Urinary bladder (tissue), 4 donors: ENCODE data around the gene APBA2. TPM values are rescaled to one million over a fixed set of nuclear protein-coding genes. Genes with fewer than 3 reads are reported as not detected.
"Not testable (repeated sequence)": the region's sequence is repeated elsewhere in the genome, so short reads cannot be mapped to it uniquely, and the experiment has no call there.

ENCODE experiments used
- DNase-seq: peaks from one replicate; pipeline ENCODE4 v3.0.0-alpha.2; 2015; ENCODE audit errors: extremely low spot score
- H3K27ac ChIP-seq: one replicate; pipeline ENCODE4 v1.5.1; 2013; ENCODE audit warnings: low read depth, mild to moderate bottlenecking, moderate library complexity
- H3K36me3 ChIP-seq: one replicate; pipeline ENCODE4 v1.6.1; 2013; ENCODE audit warnings: mild to moderate bottlenecking, moderate library complexity; ENCODE audit not compliant: insufficient read depth
- H3K4me1 ChIP-seq: one replicate; pipeline ENCODE4 v1.6.1; 2013; ENCODE audit warnings: mild to moderate bottlenecking, moderate library complexity; ENCODE audit not compliant: insufficient read depth
- H3K4me3 ChIP-seq: one replicate; pipeline ENCODE4 v1.5.1; 2013; ENCODE audit warnings: low read depth, low read length
- WGBS: extraction: QIAGEN DNeasy Blood & Tissue Kit; methylation state at CpG from one replicate; pipeline ENCODE4 v1.1.7; 2013; 5-methylcytosine and 5-hydroxymethylcytosine counted together
- polyA plus RNA-seq: library from polyadenylated mRNA; stranded (reverse); fragments of 200-250 nt; gene quantifications from one replicate; pipeline ENCODE4 v1.2.3, GENCODE V29; 2013
- total RNA-seq: library from RNA; depleted of rRNA; stranded (reverse); fragments of >200 nt; gene quantifications from one replicate; pipeline ENCODE4 v1.2.3, GENCODE V29; 2014
- donor health status: healthy with polysubstance abuse.
- donor health status: healthy.

APBA2 gene
- total and polyA plus RNA-seq, 2 donors: 4.2 to 12.8 TPM

DNA sequence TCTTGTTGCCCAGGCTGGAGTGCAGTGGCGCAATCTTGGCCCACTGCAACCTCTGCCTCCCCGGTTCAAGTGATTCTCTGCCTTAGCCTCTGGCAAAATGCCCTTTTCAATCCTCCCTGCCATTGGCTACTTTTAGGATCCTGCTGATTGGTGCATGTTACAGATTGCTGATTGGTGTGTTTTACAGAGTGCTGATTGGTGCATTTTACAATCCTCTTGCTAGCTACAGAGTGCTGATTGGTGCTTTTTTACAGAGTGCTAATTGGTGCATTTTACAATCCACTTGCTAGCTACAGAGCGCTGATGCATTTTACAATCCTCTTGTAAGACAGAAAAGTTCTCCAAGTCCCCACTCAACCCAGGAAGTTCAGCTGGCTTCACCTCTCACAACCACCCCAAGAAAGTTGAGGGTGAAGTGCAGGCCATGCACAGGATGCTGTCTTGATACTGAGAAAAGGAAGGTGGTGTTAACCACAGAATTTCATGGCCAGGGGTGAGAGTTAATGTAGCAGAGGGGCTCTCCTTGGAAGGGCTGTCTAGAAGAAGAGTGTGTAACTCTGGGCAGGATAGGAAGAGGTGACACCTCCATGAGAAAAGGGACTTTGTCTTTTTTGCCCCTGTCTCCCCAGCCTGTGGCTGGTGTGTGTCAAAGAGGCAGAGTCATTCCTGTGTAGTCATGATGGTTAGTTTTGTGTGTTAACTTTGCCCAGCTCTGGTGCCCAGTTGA lies 145.9 kb downstream of the APBA2 start:
- no peak overlapping the region for H3K27ac ChIP-seq
- DNase-seq: no peak
- WGBS: 80% methylated on average over 3 of the region's 3 CpGs

DNA sequence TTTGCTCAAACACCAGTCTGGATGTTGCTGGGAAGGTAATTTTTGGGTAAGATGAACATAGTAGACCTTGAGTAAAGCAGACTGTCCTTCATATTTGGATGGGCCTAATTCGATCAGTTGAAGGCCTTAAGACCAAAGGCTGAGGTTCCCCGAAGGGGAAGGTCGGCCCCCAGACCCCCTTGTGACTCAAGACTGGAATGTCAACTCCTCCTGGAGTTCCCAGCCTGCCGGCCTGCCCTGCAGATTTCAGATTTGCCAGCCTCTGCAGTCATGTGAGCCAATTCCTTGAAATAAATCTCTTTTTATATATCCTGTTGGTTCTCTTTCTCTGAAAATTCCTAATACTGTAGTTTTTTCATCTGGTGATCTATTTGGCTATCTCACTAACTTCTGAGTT lies 146.5 kb downstream of the APBA2 start:
- DNase-seq: no peak
- H3K4me1 ChIP-seq: no peaks in the 10 kb centered on the region
- H3K36me3 ChIP-seq: no peaks in the 10 kb centered on the region
- WGBS: 89% methylated on average over 4 of the region's 4 CpGs
- H3K27ac ChIP-seq: no peak overlapping the region
- no peak overlapping the region for H3K4me3 ChIP-seq

More for the DNA sequence above, 145.9 kb downstream of the APBA2 start:
- no peak overlapping the region for H3K4me3 ChIP-seq
- no peaks in the 10 kb centered on the region for H3K4me1 ChIP-seq
- no peaks in the 10 kb centered on the region for H3K36me3 ChIP-seq

DNA sequence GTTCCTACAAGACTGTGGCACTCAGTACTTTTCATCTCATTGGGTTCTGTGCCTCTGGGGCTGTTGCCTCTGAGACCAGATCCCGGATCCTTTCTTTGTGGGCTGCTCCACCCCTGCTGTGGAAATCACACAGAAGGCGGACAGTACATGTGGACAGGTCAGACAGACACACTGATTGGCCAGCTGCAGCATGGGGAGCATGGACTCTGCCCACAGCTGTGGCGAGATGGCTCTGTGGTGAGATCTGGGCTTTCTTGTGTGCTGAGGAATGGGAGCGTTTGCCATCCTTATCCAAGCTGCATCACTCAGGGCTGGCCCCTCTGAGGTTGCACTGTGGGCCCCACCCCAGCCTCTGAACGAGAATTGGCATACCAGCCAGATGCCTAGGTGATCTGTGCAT lies 147.0 kb downstream of the APBA2 start:
- Histone ChIP-seq H3K4me1 (no peaks in the 10 kb centered on the region), H3K4me3 (no peak overlapping the region), H3K27ac (no peak overlapping the region), H3K36me3 (no peaks in the 10 kb centered on the region)
- DNase-seq: no peak
- 87% methylated on average over 5 of the region's 5 CpGs for WGBS

DNA sequence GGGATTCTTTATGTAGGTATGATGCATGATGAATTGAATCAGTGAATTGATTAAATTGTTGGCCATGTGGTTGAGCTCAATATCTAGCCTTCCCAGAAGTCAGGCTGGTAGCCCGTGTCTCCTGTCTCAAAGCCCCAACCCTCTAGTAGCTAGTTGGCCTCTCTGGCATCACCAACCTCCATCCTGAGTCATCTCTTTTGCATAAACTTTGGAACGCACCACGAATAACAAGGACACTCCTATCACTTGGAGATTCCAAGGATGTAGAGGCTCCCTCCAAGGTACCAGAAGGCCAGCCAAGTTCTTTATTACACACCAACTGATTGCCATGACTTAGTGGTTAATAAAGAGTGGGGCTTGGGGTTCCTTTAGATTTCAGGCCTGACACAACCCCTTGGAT lies 148.4 kb downstream of the APBA2 start:
- 43% methylated on average over 3 of the region's 3 CpGs for WGBS

DNA sequence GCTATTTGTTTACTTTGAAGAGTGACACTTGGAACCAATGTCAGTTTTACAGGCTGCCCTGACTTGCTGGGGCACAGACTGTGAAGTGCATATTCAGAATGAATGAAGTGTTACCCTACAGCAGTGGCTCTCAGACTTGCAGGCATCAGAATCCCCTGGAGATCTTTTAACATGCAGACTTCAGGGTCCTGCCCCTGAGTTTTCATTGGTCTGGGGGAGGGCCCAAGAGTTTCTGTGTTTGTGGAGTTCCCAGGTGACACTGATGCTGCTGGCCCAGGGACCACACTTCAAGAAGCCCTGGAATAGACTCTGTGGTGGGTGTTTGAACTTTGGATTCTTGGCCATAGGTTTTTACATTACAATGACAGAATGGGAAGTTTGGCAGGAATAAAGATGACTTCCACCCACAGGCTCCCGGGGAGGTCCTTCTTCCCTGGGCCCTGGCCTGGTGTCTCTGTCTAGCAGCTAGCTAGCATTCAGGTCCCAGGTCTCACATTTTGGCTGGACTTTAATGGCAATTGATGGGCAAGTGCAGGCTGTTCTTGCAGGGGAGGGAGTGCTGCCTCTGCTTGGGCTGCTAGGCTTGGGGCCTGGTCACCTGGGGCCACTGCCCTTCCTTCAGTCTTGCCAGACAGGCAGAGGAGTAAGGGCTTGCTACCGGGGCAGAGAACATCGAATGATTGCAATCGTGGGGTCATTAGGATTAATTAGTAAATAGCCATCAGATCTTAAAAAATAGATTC lies 149.0 kb downstream of the APBA2 start:
- no peak for DNase-seq

More for the DNA sequence above, 148.4 kb downstream of the APBA2 start:
- H3K4me3 ChIP-seq: no peak overlapping the region
- no peak overlapping the region for H3K27ac ChIP-seq
- H3K4me1 ChIP-seq: no peaks in the 10 kb centered on the region
- no peak for DNase-seq
- H3K36me3 ChIP-seq: no peaks in the 10 kb centered on the region

DNA sequence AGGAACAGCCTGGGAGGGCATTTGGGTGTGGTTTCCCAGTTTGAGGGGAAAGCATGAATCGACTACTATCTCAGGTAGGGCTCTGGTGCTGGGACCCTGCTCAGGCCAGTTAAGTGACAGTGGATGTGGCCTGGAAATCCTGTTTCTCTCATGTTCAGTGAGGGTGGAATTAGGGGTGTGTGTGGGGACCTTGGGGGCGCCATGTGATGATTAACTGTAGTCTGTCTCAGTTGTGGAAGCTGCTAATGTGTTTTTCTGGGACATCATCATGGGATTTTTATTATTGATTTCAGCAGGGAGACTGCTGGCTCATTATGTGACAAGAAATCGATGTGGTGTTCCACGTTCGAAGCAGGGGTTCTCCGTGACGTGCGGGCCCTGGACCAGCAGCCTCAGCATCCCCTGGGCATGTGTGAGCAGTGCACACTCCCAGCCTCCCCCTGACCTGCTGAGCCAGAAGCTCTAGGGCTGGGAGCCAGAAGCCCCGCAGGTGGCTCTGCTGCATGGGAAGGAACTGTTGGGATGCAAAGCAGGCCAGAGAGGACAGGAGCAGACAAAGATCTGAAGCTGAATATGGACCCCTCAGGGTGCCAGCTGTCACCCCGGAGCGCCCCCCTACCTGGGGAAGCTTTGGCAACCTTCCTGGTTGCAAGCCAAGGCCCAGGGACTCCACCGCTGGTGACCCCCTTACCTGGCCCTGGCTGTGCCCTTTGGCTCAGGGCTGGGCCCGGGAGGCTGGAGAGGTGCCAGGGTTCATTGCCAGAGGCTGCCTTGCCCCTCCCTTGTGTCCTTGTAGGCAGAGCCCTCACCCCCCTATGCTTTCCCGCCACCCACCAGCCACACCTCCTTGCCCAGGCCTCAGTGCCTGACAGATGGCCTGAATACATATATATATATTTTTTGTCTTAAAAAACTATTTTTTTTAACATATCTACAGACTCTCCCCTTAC lies 149.8 kb downstream of the APBA2 start:
- H3K36me3 ChIP-seq: no peaks in the 10 kb centered on the region
- no peak overlapping the region for H3K4me3 ChIP-seq
- no peak overlapping the region for H3K27ac ChIP-seq
- WGBS: 85% methylated on average over 14 of the region's 14 CpGs
- no peaks in the 10 kb centered on the region for H3K4me1 ChIP-seq
- no peak for DNase-seq

More for the DNA sequence above, 149.0 kb downstream of the APBA2 start:
- WGBS: 82% methylated on average over 4 of the region's 4 CpGs
- H3K4me1 ChIP-seq: no peaks in the 10 kb centered on the region
- H3K27ac ChIP-seq: no peak overlapping the region
- H3K4me3 ChIP-seq: no peak overlapping the region
- H3K36me3 ChIP-seq: no peaks in the 10 kb centered on the region

DNA sequence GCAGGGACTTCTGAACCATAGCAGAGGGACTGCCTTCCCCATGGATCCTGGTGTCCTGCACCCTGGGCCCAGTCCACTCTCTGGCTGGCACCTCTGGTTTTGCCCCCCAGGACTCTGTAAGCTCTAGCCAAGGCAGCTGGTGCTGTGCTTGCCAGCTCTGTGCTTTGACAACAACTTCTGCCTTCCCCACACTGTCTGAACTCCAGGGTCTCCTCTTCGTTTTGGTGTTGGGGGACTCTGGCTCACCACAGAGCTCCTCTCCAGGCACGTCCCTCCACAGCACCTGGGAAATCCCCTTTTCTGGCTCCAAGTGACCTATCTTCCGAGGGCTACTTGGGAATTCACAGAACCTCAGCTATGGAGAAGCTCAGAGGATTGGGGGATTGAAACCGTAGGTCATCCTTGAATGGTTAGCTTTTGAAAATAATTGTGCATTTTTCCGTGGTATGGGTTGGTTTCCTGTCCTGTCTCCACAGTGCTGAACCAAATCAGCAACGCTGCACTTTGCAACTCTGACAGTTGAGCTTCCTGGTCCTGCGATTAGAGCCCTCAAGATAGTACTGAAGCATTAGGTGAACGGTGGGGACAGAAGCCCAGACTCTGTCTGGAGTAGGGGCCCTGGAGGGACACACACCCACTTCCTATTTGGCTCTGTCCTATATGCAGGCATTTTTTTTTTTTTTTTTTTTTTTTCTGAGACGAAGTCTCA lies 152.4 kb downstream of the APBA2 start:
- Histone ChIP-seq H3K27ac (no peak overlapping the region), H3K4me3 (no peak overlapping the region), H3K4me1 (no peaks in the 10 kb centered on the region), H3K36me3 (no peaks in the 10 kb centered on the region)
- DNase-seq: no peak
- WGBS: 68% methylated on average over 9 of the region's 9 CpGs

DNA sequence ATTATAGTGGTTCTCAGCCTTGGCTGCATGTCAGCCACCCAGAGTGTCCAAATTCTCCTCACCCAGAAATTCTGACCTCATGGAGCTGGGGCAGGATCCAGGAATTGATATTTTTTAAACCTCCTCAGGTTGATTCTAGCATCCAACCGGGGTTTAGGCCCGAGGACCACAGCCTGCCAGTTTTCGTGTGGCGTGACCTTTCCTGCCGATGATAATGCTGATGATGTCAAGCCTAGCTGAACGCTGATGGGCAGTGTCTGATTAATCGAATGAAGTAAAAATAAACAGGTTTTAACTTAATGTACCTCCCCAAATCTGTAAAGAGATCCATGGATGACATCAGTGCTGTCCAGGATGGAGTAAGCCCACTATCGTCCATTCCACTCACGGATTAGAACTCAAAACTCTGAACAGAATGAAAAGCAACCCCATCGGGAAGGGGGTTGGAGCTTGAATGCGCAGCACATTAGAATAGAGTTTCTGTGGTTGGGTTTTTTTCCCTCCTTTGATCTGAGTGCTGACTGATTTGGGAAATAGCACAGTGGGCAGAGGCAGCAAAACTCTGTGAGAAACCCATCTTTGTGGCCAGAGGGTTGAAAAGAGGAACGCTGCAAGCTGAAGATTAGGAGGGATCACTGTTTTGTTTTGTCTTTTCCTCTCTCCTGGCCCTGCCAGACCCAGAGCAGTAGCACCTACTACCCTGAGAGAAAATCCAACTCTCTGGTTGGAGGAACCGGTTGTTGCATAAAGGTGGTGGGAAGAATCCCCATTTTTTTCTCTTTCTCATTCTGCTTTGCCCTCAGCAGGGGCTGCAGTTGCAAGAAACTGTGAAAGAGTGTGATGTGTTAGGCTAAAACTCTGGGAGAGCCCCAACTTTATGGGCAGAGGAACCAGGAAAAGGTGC lies 153.9 kb downstream of the APBA2 start:
- Histone ChIP-seq H3K27ac (no peak overlapping the region), H3K4me1 (no peaks in the 10 kb centered on the region), H3K4me3 (no peak overlapping the region), H3K36me3 (no peaks in the 10 kb centered on the region)
- WGBS: 54% methylated on average over 13 of the region's 13 CpGs
- DNase-seq: no peak

DNA sequence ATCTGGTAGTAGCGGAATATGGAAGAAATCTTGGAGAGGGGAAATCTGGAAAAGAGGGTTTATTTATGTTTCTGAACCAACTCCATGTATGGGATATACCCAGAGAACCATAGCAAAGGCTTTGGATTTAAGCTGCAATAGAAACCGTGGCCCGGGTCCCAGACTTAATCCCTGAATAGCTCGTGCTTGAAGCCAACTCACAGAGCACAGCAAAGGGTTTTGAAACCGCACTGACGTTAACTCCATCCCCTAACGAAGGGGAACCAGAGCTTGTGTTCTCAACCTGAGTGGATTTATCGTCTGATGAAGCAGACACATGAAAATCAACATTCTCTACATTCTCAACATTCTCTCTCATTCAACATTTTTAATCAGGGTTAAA lies 154.6 kb downstream of the APBA2 start:
- Histone ChIP-seq H3K4me1 (no peaks in the 10 kb centered on the region), H3K27ac (no peak overlapping the region), H3K4me3 (no peak overlapping the region), H3K36me3 (no peaks in the 10 kb centered on the region)
- DNase-seq: no peak
- 19% methylated on average over 8 of the region's 8 CpGs for WGBS

DNA sequence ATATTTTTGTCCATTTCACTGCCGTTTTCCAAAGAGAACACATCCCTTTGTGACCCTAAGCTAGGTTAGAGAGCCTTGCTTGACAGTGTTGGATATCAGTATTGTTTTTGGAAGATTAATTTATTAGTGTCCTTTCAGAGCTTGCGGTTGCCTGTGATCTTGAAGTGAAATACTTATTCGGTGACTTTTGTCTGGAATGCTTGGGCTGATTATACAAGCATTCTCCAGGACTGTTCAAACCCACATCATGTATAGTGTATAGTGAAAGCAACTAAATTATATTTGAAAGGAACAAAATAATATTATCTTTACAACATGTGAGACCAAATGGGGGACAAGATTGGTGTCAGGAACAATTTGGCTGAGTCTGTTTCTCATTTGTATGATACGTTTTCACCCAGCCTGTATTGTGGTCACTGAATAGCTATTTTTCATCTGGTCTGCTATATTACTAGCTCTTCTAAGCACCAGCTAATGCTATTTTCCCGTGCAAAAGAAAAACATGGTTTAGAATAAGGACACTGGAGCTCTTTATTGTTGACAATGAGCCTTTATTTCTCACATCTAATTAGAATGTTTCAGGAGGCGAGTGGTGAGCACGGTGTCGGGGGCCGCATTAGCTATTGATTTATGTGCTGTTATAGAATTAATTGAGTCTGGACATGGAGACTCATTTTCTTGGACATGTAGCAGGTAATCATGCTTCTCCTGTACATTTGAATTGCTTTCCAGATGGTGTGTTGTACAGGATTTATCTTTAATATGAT lies 158.1 kb downstream of the APBA2 start:
- 57% methylated on average over 9 of the region's 9 CpGs for WGBS
- Histone ChIP-seq H3K4me3 (no peak overlapping the region), H3K4me1 (no peaks in the 10 kb centered on the region), H3K27ac (no peak overlapping the region), H3K36me3 (no peaks in the 10 kb centered on the region)
- no peak for DNase-seq

DNA sequence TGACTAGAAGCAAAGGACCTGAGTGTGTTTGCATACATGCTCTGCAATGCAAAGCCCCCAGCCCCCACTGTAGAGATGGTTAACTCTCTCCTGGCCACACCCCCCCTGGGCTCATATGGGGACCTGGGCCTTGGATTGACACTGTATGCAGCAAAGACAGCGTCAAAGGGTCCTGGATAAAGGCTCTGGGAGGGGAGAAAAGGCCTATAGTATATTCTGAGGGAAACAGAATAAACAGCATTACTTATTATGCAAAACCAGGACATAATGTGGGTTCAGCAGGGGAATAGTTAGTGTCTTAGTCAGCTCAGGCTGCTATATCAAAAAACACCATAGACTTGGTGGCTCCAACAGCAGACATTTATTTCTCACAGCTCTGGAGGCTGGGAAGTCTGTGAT lies 158.7 kb downstream of the APBA2 start:
- Histone ChIP-seq H3K4me3 (no peak overlapping the region), H3K27ac (no peak overlapping the region), H3K36me3 (no peaks in the 10 kb centered on the region), H3K4me1 (no peaks in the 10 kb centered on the region)
- WGBS: 84% methylated on average over 1 of the region's 1 CpG
- DNase-seq: no peak

DNA sequence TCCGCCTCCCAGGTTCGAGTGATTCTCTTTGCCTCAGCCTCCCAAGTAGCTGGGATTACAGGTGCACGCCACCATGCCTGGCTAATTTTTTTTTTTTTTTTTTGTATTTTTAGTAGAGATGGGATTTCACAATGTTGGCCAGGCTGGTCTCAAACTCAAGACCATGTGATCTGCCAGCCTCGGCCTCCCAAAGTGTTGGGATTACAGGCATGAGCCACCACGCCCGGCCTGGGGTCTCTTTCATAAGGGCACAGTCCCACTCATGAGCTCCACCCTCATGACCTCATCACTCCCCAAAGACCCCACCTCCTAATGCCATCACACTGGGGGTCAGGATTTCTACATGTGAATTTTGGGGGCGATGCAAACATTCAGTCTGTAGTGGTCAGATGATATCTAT lies 159.4 kb downstream of the APBA2 start:
- not testable (repeated sequence) for H3K4me3 ChIP-seq, H3K36me3 ChIP-seq, DNase-seq, H3K27ac ChIP-seq, H3K4me1 ChIP-seq
- WGBS: 98% methylated on average over 7 of the region's 7 CpGs
